Right lobe of liver (tissue), 4 donors: ENCODE results near the gene SRF.

ENCODE experiments used
- CTCF ChIP-seq, 4 donors: fragments of 200-600 bp in 3 of 4; fragments of 450-650 bp in 1 of 4; IDR thresholded peaks; one replicate each; pipeline versions ENCODE4 v1.5.1 to v1.8.0; 2016 to 2022; ENCODE audit warnings: antibody characterized with exemption in 4 of 4, mild to moderate bottlenecking in 2 of 4
- POLR2A ChIP-seq: fragments of 450-650 bp; IDR thresholded peaks from one replicate; pipeline ENCODE4 v1.6.1; 2017; ENCODE audit warnings: antibody characterized with exemption, mild to moderate bottlenecking
- donor health status: DM: no; HTN: no; CAD: no.
- donor health status: DM: no; HTN: no; CAD: no.
- donor health status: DM: no; HTN: yes; CAD: no.

- TF ChIP-seq CTCF (IDR thresholded peaks at IDR 0.05) = no peak
- TF ChIP-seq POLR2A = no peak
Measured at GRCh38 chr6:43189776-43190304, 18.8 kb downstream of the SRF start.
